HFFc6 (cell line): Measurements from ENCODE around the gene ATP6V0B. TPM values are rescaled to one million over a fixed set of nuclear protein-coding genes. Genes with fewer than 3 reads are reported as not detected.

Experiments used
- DNase-seq: peaks from one replicate; pipeline ENCODE4 v3.0.0-alpha.2; 2018
- H3K27ac Mint-ChIP-seq: 2 replicates; pipeline ENCODE4 v1.8.0; 2020; ENCODE audit warnings: mild to moderate bottlenecking, mixed read lengths
- H3K27me3 Mint-ChIP-seq: 2 replicates; pipeline ENCODE4 v1.8.0; 2021; ENCODE audit warnings: mild to moderate bottlenecking, moderate library complexity, mixed read lengths; ENCODE audit not compliant: insufficient read depth
- H3K36me3 Mint-ChIP-seq: 2 replicates; pipeline ENCODE4 v1.8.0; 2021; ENCODE audit warnings: low read depth, mixed read lengths
- H3K4me1 Mint-ChIP-seq: 2 replicates; pipeline ENCODE4 v1.8.0; 2020; ENCODE audit warnings: low read depth, mixed read lengths
- H3K4me3 Mint-ChIP-seq: 2 replicates; pipeline ENCODE4 v1.8.0; 2020; ENCODE audit warnings: mild to moderate bottlenecking, moderate library complexity, mixed read lengths
- H3K9me3 Mint-ChIP-seq: 2 replicates; pipeline ENCODE4 v1.8.0; 2020; ENCODE audit warnings: mild to moderate bottlenecking, mixed read lengths
- long read RNA-seq: library from polyadenylated mRNA; unstranded; transcript quantifications from one replicate; pipeline ENCODE4 v2.0.0, GENCODE V29; 2019
- total RNA-seq, 6 experiments: library from RNA; stranded (reverse); fragmentation: NEBNext Ultra II Directional; extraction: Animal tissue kit (Norgen Biotek cat#: 25700); gene quantifications; 2 replicates in 1 of 6; 3 replicates in 5 of 6; pipeline ENCODE4 v1.2.3, GENCODE V29; 2021
- TF ChIP-seq, protein P1 (sequence below): fragments of 200-600 bp; sonication (generic); IDR thresholded peaks from 2 replicates; pipeline ENCODE4 v1.5.0; 2021; ENCODE audit warnings: antibody characterized with exemption, mild to moderate bottlenecking

Gene ATP6V0B
- total RNA-seq = 100 to 1,000 TPM; 145 to 191 (median 155) TPM
- long read RNA-seq, transcript ATP6V0B-205 (8 exons, 1,298 nt) = major isoform, 199 of 262 reads
- long read RNA-seq, transcript ATP6V0B-211 (6 exons, 825 nt) = minor isoform, 6 of 262 reads
- long read RNA-seq, transcript ATP6V0B-201 (7 exons, 944 nt) = minor isoform, 32 of 262 reads
- long read RNA-seq, partial matches to known transcripts = 10 of 262 reads
- long read RNA-seq, other reads (novel, unspliced or antisense) = 12 of 262 reads

GRCh38 chr1:43974443-43975248, at the start of gene ATP6V0B:
TSS of gene ATP6V0B (plus strand) at chr1:43974960. CDS start at chr1:43975041, 81 bp downstream.
- DNase-seq = peak; percentile 90
- peak within 1 kb of the TSS; percentile 81 for H3K27ac Mint-ChIP-seq
- H3K36me3 Mint-ChIP-seq = peaks cover 27% of the 10 kb centered on the region
- no peaks in the 10 kb centered on the region for H3K9me3 Mint-ChIP-seq
- TF ChIP-seq, protein P1, sequence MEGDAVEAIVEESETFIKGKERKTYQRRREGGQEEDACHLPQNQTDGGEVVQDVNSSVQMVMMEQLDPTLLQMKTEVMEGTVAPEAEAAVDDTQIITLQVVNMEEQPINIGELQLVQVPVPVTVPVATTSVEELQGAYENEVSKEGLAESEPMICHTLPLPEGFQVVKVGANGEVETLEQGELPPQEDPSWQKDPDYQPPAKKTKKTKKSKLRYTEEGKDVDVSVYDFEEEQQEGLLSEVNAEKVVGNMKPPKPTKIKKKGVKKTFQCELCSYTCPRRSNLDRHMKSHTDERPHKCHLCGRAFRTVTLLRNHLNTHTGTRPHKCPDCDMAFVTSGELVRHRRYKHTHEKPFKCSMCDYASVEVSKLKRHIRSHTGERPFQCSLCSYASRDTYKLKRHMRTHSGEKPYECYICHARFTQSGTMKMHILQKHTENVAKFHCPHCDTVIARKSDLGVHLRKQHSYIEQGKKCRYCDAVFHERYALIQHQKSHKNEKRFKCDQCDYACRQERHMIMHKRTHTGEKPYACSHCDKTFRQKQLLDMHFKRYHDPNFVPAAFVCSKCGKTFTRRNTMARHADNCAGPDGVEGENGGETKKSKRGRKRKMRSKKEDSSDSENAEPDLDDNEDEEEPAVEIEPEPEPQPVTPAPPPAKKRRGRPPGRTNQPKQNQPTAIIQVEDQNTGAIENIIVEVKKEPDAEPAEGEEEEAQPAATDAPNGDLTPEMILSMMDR = peak; percentile 54; the same call in 1 of the 2 replicates
- peaks cover 52% of the 10 kb centered on the region for H3K4me1 Mint-ChIP-seq
- peaks cover 4% of the 10 kb centered on the region; the same call in 1 of the 2 replicates for H3K27me3 Mint-ChIP-seq
- H3K4me3 Mint-ChIP-seq = peak within 1 kb of the TSS; percentile 92

GRCh38 chr1:43925846-43926245, 48.9 kb upstream of the ATP6V0B start:
- peaks cover 5% of the 10 kb centered on the region for H3K27me3 Mint-ChIP-seq
- no peak overlapping the region for H3K4me3 Mint-ChIP-seq
- DNase-seq = no peak
- H3K9me3 Mint-ChIP-seq = peaks cover 12% of the 10 kb centered on the region
- H3K27ac Mint-ChIP-seq = no peak overlapping the region
- H3K36me3 Mint-ChIP-seq = peaks cover 43% of the 10 kb centered on the region
- H3K4me1 Mint-ChIP-seq = peaks cover 36% of the 10 kb centered on the region
- TF ChIP-seq, protein P1 = no peak

DNA sequence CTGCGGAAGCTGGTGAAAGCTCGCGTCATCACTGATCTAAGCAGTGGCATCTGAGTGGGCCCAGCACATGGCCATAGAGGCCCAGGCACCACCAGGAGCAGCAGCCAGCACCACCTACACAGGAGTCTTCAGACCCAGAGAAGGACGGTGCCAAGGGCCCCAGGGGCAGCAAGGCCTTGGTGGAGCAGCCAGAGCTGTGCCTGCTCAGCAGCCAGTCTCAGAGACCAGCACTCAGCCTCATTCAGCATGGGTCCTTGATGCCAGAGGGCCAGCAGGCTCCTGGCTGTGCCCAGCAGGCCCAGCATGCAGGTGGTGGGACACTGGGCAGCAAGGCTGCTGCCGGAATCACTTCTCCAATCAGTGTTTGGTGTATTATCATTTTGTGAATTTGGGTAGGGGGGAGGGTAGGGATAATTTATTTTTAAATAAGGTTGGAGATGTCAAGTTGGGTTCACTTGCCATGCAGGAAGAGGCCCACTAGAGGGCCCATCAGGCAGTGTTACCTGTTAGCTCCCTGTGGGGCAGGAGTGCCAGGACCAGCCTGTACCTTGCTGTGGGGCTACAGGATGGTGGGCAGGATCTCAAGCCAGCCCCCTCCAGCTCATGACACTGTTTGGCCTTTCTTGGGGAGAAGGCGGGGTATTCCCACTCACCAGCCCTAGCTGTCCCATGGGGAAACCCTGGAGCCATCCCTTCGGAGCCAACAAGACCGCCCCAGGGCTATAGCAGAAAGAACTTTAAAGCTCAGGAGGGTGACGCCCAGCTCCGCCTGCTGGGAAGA, 44.4 kb upstream of the ATP6V0B start:
- H3K9me3 Mint-ChIP-seq = peaks cover 12% of the 10 kb centered on the region
- peaks cover 3% of the 10 kb centered on the region; the same call in 1 of the 2 replicates for H3K27me3 Mint-ChIP-seq
- H3K36me3 Mint-ChIP-seq = peaks cover 35% of the 10 kb centered on the region
- no peak for DNase-seq
- peaks cover 38% of the 10 kb centered on the region for H3K4me1 Mint-ChIP-seq
- H3K27ac Mint-ChIP-seq = no peak overlapping the region
- no peak overlapping the region for H3K4me3 Mint-ChIP-seq
- TF ChIP-seq, protein P1 = peak; percentile 66

- Mint-ChIP-seq H3K27ac (no peak overlapping the region), H3K4me1 (peaks cover 38% of the 10 kb centered on the region), H3K9me3 (peaks cover 12% of the 10 kb centered on the region), H3K36me3 (peaks cover 30% of the 10 kb centered on the region), H3K4me3 (no peak overlapping the region), H3K27me3 (peaks cover 3% of the 10 kb centered on the region; the same call in 1 of the 2 replicates)
- DNase-seq = no peak
- TF ChIP-seq, protein P1 = no peak
These were observed 43.8 kb upstream of the ATP6V0B start for GRCh38 chr1:43930949-43931275.
